GM18870 (cell line): Measurements from ENCODE around the gene ACAP2.
"Not testable (repeated sequence)": the region's sequence is repeated elsewhere in the genome, so short reads cannot be mapped to it uniquely, and the experiment has no call there.

Source experiments
- ATAC-seq: cut with Tn5 transposase; IDR thresholded peaks from one replicate; pipeline ENCODE4 v1.9.1; 2021; ENCODE audit warnings: moderate library complexity; ENCODE audit not compliant: unreplicated experiment

The ACAP2 gene

DNA sequence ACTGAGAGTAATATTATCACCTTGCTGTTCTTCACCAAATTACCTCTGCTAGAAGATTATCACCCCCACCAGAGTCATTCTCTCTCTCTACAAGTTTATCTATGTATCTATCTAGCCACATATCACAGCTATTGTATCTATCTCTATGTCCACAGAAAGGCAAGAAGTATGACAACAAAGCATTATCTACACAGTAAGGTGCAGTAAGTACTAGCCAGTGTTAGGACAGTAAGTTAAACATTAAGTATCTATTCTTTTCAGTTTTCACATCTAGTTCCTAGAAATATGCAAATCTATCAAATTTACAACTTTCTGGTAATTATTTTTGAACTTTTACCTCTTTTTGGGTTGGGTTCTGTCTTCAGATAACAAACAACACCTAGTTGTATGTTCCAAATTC, 145.4 kb downstream of the ACAP2 start:
- ATAC-seq, result no peak

DNA sequence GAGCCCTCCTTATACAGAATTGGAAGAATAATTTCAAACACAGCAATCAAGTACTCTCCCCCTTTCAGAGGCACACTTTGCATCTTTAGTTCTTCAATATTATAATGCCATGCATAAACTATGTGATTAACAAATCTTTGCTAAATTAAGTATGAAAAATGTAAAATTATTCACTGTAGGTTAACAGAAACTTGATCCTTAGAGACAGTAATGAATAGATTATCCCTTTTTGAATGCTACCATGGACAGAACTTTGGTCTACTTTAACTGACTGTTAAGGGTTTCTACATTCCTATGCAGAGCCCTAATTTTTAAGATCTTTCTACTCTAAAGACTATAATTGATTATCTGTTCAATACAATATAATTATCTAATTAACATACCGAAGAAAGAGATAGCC, 146.2 kb downstream of the ACAP2 start:
- ATAC-seq, result no peak

DNA sequence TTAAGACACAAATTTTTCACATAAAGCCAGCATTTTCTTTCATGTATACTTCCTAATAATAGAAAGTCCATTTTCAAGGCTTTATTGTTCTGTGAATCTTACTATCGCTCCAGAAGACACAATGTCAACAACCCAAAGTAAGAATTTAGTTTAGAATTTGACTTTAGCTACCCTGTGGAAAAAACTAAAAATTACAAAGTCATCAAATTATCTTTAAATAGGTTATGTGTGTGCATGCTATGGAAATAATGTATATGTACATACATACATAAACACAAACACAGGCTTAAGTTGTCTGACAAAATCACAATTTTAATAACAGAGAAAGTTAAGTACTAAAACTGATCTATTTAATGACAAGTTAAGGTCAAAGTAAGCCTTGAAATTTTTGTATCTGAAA, 151.7 kb downstream of the ACAP2 start:
- ATAC-seq, result no peak

DNA sequence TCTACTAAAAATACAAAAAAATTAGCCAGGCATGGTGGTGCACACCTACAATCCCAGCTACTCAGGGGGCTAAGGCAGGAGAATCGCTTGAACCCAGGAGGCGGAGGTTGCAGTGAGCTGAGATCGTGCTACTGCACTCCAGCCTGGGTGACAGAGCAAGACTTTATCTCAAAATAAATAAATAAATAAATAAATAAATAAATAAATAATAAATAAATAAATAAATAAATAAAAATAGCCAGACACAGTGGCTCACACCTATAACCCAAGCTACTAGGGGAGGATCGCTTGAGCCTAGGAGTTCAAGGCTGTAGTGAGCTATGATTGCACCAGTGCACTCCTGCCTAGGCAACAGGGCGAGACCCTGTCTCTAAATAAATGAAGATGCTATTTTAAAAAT, 152.2 kb downstream of the ACAP2 start:
- ATAC-seq, result not testable (repeated sequence)

DNA sequence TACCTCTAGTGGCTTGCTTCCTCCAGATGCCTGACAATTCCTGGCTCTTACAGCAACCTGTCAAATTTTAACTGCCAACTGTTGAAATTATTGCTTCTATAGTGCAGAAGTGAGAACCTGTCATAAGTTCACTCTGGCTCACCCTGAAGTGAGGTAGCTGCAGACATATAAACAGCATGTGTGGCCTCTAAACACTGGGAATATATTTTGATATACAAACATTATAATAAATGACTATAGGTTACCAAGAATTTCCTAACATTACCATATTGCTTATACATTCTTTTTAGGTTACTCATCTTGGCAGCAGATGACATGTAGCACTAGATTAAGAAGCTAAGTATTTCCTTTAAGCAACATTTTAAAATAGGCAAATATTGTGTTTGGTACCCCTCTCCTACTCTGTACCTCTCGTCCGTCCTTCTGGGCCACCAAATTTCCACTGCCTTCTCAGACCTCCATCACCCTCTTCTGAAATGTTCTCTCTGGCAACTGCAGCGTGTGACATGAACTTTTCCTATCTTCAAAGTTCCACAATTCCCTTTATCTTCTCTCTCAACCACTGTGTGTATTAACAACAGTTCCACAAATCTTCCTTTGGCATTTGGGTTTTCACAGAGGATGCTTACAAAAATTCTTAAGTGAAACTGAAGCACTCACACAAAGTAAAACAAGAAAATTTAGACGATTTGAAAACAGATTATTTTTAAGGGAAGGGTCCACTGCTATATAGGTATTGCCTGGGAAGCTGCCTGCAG, 156.5 kb downstream of the ACAP2 start:
- no peak for ATAC-seq

DNA sequence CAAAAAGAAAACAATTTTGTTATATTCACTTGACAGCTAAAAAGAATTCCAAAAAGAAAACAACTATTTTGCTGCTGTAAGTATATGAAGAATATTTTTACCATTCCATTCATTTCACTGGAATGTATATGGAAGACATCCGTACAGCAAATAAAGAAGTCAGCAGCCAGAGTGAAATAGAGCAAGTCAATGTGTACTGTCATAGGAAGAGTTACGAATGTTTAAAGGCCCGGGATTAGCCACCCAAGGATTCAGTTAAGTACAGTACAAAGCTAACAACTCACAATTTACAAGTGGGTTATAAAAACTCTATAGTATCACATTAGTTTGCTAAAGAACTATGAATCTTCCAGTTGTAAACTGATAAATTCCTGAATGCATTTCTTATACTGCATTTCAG, 157.4 kb downstream of the ACAP2 start:
- ATAC-seq, result no peak

DNA sequence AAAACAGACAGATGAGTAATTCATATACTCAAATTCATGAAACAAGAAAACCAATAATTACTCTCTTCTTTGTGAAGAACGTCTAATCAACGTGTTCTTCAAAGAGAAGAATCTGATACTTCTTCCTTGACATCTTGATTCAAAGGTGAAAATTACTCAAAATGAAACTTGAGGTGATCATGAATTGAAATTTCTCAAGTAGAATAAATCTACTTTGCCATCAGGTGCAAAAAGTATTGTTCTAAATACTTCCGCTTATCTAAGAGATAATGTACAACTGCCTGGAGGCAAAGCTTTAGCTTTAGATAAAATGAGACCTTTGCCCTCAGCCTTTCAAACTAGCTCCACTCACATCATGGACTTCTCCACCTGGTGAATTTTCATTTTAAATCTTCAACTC, 158.0 kb downstream of the ACAP2 start:
- ATAC-seq, result no peak

DNA sequence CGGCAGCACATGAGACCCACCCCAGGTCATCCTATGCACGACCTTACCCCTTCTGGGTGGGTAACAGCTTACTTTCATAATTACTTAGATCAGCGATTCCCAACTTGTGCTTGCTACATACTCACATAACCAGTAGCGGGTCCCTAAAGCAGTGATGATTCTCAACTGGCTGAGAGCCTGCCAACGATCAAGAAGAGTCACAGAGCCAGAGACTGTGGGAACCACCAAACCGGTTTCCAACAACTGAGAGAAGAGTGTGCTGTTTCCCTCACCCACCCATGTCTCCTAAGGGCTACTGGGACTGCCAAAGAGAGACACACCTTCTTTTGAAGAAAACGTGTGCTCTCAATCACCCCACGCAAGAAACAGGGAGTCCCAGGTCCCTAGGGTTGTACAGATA, 159.9 kb downstream of the ACAP2 start:
- ATAC-seq, result no peak

DNA sequence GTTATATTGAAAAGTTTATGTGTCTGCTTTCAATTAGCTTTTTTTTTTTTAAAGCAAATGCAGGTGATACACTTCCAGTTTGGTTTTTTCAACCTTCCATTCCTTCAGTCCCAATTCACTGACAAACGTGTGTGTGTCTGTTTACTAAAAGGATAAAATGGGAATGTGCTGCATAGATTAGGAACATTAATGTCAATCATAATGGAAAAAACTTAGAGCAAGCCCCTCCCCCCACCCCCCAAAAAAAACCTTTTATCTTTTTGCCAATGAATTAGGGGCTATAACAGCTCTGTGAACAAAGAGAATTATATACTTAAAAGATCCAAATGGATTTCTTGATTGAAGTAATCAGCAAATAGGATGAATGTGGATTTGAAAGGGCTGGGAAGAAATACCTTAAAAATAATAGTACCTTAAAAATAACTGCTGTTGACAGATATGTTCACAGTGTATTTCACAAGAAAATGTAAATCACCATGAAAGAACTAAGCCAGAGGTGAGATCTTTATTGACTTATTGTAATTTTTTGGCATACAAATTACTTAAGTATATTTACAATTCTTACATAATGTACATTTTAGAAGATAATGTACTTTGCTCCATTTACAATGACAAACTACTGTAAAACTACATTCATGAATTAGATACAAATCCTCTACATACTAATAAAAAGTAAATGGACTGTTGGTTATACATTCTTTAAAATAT, 168.4 kb downstream of the ACAP2 start:
- no peak for ATAC-seq

DNA sequence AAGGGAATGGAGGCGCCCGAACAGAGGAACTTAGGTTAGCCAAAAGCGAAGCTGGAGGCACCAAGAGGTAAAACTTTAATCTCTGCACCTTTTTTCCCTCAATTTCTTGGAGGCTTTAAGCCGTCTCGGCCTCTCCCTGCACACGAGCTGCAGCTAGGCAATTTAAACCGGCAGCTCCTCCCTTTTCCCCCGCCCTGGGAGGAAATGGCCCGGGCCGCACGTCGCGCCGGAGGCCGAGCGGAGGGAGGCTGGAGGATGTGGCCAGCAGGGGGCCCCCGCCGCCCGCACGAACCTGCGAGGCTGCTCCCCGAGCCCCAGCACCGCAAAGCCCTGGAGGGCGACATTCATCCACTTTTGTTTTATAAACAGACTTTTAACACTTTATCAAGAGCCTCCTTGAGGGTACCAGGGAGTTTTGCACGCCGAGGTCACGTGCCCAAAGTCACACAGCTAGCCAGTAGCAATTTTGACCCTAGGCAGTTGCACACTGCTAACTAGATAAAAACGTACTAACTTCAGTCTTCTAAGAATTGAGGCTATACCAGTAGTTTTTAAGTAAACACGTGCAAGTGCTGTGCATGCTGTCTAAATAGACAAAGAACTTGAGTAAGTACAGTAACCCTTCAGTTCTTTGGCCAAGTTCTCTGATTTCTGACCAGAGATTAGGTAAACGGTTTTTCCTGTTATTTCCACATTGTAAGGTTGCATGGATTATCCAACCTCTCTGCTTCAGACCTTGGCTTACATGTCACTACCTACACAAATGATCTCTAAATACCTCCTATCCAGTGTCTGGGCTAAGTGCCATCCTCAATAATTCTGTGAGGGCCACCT, 171.2 kb downstream of the ACAP2 start:
- ATAC-seq, result peak; percentile 58

DNA sequence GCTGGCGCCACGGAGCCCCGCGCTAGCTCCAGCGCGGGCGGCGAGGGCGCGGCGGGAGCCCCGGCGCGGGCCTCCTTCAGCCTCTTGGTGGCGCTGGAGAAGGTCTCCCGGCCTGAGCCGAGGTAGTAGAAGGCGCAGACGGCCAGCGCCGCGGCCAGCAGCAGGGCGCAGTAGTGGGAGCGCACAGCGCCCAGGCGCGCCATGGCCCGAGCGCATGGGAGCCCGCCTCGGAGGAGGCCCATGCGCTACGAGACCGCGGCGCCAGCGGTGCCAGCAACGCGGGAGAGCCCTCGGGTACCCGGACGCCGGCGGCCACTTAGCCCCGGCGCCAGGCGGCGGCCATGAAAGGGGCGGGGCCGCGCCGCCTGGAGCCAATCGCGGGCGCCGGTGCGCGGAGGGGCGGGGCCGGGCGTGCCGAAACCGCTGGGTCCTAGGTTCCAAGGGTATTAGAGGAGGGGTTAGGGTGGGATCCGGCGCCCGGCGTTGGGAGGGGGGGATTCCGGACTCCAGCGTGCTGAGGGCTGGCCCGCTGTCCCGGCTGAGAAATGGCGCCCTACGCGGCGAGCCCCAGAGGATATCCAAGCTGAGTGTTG, 171.9 kb downstream of the ACAP2 start, which contains the start of gene XXYLT1:
XXYLT1 (minus strand) TSS at position 343 of the 593 bp plus-strand sequence; CDS start at position 242, 101 bp downstream.
- peak; percentile 54 for ATAC-seq

DNA sequence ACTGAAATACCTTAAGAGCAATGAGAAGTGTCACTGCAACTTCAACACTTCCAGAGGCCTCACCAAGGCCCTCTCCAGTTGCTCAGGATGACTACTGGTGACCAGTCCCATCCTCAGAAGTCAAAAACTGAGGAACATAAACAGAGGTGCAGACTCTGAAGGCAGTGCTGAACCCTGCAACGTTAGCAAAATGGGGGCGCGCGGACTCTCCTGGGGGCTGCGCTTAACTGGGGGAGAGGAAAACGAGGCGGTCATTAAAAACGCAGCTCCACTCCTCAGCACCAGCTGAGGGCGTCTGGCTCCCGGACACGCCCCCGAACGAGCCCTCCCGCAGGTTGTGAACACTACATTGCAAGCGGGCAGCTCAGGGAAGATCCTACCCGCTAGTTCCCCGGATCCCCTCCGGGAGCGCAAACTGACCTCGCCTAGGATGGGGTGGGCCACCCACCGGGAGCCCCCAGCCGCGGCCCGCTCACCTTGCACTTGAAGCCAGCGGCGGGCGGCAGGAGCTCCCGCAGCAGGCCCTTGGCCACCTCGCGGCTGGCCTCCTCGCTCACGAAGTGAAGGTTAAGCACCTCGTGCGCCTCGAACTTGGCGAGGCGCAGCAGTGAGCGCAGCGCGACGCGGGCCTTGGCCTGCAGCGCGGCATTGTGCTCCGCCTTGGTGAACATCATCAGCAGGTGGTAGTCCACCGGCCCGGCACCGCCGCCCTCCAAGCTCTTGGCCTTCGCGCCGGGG, 172.6 kb downstream of the ACAP2 start:
- ATAC-seq, result peak; percentile 4

DNA sequence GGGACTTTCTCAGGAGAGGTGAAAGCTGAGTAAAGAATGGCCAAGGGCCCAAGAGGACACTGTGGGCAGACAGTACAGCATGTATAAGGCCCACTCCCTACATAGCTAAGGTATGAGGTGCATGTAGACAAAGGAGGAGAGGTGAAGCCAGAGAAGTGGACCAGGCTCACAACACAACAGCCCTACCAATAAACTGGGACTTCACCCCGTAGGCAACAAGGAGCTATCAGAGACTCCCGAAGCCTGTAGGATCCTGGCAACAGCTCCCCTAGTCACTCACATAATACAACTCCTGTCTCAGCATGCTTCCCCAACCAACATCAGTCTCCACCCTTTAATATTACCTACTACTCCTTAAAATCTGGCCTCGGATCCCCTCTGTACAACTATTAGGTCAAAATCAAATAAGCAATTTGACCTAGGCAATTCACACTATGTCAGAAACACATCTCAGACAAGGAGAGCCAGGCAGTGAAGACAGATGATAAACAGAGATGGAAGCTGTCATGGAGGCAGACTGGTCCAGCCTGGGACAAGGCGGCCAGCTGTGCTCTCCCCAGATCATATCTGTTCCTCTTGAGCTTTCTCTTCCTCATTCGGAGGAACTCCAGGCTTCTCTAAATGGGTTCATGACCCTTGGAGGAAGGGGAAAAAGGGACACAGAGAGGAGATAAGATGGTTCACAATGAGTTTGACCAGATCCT, 173.3 kb downstream of the ACAP2 start:
- ATAC-seq, result no peak

DNA sequence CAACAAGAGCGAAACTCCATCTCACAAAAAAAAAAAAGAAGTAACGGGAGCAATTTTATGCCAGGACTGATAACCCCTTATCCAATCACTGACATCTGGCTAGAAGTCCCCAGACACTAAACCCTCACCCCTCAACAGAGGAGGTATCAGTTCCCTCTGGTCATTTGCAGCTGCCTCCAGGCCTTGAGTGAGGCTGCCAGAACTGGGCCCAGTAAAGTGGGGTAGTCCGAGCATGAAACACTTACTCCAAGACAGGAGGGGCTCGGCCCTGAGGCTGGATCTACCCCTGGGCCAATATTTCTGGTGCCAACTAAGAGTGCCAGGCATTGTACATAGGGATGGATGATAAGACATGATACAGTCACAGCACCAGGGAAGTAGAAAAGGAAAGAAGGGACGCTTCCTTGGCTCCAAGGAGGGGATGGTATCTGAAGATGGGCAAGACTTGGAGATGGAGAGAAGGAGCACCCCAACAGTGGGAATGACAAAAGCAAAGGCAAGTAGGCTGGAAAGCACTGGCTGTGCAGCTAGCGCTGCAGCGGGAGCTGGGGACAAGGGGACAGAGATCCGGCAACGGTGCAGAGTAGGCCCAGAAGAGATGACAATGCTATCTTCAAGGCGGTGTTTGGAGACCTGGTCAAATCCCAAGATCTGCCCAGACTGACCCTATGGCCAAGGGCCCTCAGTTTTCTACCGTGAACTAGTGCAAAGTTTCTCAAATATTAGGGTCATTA, 174.1 kb downstream of the ACAP2 start:
- ATAC-seq, result no peak

DNA sequence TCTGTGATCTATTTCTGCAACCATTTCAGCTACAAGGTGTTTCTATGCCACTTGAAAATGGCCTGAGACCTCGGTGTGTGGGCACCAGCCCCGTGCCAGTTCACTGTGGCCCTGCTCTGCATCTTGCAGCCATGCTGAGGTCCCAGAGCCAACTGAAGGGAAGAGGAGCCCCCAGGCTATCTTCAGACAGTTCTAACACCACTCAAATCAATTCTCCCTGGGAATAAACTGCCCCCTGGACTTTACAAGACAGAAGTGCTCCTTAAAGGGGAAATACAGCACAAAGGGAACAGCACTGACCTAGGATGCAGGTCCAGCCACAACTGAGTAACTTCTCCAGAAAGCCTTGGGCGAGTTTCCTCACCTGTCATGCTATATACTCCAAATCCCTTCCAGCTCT, 175.7 kb downstream of the ACAP2 start:
- ATAC-seq, result no peak

DNA sequence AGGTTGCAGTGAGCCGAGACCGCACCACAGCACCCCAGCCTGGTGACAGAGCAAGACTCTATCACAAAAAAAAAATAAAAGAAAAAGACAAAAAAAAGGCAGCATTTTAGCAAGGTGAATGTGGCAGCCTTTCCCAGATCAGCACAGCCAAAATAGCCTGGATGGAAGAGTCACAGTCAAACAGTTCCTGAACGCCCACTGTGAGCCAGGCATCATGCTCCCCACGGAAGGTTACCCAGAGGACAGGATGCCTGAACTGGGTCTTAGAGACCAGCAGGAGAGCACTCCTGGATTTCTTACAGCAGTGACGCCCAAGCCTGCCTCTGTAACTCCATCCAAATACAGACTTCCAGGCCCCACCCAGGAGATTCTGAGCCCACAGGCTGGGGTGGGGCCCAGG, 176.4 kb downstream of the ACAP2 start:
- no peak for ATAC-seq

DNA sequence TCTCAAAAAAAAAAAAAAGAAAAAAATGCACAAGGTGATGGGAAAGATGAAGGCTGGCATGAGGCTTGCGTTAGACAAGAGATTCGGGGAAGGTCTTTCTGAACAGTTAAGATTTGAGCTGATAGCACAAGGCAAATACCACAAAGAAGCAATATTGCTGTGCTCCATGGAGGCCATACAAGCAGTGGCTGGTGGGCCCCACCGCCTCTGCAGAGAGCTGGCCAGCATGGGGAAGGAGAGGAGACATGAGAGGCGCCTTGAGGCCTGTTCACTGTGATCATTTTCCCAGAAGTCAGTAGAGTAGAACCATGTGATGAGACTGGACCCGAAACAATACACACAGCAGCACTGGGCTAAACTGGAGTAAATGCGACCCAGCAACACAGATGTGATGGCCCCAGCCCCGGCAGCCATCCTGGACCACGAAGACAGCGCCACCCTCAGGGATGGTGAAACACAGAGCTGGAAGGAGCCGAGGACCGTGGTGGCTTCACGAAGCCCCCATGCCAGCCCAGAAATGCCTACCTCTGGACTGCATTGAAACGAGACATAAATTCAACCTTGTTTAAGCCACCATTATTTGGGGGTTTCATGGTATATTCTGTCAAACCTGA, 177.3 kb downstream of the ACAP2 start:
- ATAC-seq, result no peak

DNA sequence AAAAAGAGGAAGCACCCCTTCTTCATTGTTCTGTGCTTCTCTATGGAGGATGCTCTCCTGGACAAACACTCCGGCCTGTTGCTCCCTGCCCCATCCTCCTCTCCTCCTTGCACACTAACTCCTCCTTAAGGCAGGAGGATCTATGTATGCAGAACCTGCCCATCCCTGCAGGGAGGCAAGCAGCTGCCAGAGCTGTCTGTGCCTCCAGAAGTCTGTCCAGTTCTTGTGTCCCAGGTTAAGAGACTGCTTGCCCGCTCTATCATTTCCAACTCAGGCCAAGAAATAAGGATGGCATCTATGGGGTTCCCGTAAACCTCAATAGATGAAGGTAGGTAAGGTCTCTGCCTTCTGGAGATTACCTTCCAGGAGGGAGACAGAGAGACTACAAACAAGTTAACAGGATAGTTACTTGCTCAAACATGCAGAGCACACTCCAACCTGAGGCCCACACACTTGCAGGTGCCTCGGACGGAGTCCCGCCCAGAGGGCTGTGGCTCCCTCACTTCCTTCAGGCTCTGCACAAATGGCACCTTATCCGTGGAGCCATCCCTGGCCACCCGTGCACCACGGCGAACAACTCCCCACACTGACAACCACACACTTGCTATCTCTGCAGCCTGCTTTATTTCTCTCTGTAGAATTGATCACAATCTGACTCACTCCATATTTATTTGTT, 178.8 kb downstream of the ACAP2 start:
- no peak for ATAC-seq
